Measurements from ENCODE around the gene TGFB3. TPM values are rescaled to one million over a fixed set of nuclear protein-coding genes. Genes with fewer than 3 reads are reported as not detected.
"Not testable (repeated sequence)": the region's sequence is repeated elsewhere in the genome, so short reads cannot be mapped to it uniquely, and the experiment has no call there.

Gene TGFB3
- total RNA-seq, 1 experiment from 2014 or later, result 3.2 TPM

GRCh38 chr14:75960231-75960630 is 21.6 kb downstream of the TGFB3 start:
- no peak for DNase-seq (ENCODE audit: low read depth)

DNA sequence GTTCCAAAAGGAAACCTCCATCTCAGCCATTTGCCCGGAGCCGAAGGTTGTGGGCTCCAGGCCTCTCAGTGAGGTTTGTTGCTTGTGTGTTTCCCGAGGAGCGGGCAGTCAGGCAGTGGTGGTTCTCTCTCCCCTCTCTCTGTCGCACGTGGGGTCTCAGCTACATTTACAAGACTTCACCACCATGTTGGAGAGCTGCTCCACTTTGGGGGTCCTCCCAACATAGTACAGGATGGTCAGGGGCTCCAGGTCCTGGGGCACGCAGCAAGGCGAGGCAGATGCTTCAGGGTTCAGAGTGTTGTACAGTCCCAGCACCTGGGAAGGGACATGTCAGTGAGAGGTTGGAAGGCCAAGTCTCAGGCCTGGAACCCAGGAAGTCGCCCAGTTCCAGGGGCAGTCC is 22.8 kb downstream of the TGFB3 start:
- DNase-seq (ENCODE audit: low read depth), result no peak

DNA sequence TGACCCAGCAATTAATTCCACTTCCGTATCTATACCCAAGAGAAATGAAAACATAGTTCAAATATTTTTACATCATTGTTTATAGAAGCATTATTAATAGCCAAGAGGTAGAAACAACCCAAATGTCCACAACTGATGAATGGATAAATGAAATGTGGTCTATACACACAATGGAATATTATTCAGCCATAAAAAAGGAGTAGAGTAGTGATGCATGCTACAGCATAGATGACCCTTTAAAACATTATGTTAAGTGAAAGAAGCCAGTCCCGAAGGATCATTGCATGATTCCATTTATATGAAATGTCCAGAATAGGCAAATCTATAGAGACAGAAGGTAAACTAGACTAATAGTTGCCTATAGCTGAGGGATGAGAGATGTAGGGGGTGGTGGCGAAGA is 29.3 kb downstream of the TGFB3 start:
- DNase-seq (ENCODE audit: low read depth), result no peak

- DNase-seq (ENCODE audit: low read depth), result no peak
Measured at GRCh38 chr14:75946785-75947184, 35.0 kb downstream of the TGFB3 start.

- peak; percentile 27 for DNase-seq (ENCODE audit: low read depth)
Measured at GRCh38 chr14:75944607-75945241, 37.1 kb downstream of the TGFB3 start.

DNA sequence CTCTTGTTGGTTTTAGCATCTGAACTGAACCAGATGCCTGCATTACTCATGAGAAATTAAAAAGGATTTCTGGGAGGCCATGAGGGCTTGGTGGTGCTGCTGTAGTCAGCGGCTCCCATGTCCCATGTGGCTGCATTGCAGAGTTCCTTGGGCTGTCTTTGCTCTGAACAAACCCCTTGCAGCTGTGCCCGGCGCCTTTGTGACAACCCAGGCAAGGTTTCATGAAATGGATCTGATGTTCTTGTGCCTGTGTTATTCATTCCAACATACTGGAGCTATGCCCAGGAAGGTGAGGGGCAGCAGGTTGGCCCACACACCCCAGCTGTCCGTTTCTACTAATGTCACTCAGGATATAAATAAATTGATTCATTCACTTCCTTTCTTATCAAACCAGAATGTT is 40.8 kb downstream of the TGFB3 start:
- DNase-seq (ENCODE audit: low read depth), result peak; percentile 91

DNA sequence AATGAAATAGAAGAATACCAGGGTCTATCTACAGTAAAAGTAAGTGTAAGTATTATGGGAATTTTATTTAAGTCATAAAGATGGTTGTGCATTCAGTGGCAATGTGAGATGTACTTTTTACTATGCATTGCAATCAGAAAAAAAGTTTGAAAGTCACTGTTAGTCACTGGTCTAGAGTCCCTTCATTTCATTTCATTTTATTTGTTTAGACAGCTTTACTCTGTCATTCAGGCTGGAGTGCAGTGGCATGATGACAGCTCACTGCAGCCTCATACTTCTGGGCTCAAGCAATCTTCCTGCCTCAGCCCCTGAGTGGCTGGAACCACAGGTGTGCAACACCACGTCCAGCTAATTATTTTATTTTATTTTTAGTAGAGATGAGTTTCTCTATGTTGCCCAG is 42.6 kb downstream of the TGFB3 start:
- no peak for DNase-seq (ENCODE audit: low read depth)

DNA sequence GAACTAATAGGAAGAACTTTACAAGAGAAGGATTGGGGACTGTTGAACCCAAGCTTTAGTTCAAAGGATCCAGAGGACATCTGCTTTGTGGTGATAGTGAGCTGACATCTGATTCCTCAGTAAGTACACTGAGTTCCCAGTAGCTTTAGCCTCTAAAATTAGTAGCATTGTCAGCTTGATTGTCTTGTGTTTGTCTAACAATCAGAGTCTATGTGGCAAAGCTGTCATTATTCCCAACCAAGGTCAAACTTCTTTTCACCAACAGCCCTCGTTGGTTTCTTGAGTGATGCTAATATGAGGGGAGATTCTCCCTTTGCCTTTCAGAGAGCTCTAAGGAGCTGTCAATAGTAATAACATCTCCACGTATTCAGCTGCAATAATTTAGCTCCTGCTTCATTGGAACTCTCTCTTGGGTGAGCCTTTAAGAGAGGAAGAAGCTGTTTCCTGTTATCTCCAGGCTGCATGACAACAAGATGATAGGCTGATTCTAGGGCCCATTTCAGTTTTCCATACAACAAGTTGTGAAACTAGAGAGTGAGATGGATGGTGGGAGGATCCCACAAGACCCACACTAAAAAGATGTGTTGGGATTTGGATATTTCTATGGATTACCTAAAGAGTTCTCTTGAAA is 46.7 kb downstream of the TGFB3 start:
- peak; percentile 38 for DNase-seq (ENCODE audit: low read depth)

- no peak for DNase-seq (ENCODE audit: low read depth)
Measured at GRCh38 chr14:75933712-75934296, 48.0 kb downstream of the TGFB3 start.

- DNase-seq (ENCODE audit: low read depth), result peak; percentile 51
Measured at GRCh38 chr14:75928690-75929181, 53.1 kb downstream of the TGFB3 start.

GRCh38 chr14:75927564-75928087 is 54.2 kb downstream of the TGFB3 start:
- no peak for DNase-seq (ENCODE audit: low read depth)

- no peak for DNase-seq (ENCODE audit: low read depth)
Measured at GRCh38 chr14:75926431-75927115, 55.2 kb downstream of the TGFB3 start.

DNA sequence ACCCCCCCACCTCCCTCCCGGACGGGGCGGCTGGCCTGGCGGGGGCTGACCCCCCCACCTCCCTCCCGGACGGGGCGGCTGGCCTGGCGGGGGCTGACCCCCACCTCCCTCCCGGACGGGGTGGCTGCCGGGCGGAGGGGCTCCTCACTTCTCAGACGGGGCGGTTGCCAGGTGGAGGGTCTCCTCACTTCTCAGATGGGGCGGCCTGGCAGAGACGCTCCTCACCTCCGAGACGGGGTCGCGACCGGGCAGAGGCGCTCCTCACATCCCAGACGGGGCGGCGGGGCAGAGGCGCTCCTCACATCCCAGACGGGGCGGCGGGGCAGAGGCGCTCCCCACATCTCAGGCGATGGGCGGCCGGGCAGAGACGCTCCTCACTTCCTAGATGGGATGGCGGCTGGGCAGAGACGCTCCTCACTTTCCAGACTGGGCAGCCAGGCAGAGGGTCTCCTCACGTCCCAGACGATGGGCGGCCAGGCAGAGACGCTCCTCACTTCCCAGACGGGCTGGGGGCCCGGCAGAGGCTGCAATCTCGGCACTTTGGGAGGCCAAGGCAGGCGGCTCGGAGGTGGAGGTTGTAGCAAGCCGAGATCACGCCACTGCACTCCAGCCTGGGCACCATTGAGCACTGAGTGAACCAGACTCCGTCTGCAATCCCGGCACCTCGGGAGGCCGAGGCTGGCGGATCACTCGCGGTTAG is 56.5 kb downstream of the TGFB3 start:
- not testable (repeated sequence) for DNase-seq (ENCODE audit: low read depth)

- not testable (repeated sequence) for DNase-seq (ENCODE audit: low read depth)
Measured at GRCh38 chr14:75920421-75920820, 61.4 kb downstream of the TGFB3 start.

DNA sequence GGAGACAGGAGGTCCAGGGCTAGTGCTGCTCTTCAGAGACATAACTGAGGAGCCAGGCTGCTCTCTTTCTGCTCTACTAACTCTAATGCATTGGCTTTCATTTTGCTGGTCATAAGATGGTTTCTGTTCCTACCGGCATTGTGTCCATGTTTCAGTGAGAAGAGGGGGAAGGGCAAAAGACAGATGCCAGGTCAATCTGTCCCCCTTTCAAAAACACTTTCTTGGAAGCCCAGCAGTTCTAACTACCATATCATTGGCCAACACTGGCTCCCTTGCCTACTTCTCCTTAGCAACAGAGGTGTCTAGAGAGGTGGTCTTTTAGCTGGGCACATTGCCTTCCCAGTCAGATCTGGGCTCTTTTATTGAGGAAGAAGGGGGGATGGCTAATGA is 63.9 kb downstream of the TGFB3 start:
- DNase-seq (ENCODE audit: low read depth), result no peak

DNA sequence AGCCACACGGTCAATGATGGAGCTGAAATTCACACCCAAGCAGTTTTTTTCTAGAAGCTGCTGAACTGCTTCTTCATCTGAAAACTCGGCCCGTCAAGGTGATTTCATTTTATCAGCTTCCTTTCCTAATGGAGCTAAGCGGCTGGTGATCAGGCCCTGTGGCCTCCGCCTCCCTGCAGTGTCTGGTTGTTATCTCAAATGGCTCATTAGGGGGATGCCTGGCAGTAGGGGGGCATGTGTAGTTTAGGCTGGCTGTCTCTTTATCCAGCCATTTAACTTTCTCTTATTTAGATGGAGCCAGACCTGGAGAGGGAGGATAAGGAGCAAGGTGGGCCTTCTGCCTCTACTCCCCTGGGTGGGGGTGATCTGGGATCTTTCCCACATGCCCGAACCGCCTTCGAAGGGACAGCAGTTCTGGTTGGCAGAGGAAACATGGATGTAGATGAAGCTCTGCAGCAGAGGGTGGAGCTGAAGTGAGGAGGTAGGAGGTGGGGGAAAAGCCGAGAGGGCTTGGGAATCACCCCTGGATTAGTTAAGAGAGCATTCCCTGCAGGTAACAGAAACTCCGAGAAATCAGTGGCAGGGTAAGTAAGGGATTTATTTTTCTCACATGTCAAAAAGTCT is 64.4 kb downstream of the TGFB3 start:
- DNase-seq (ENCODE audit: low read depth), result no peak

GRCh38 chr14:75915045-75915444 is 66.8 kb downstream of the TGFB3 start:
- no peak for DNase-seq (ENCODE audit: low read depth)

GRCh38 chr14:75913183-75913582 is 68.6 kb downstream of the TGFB3 start:
- DNase-seq (ENCODE audit: low read depth), result no peak

- DNase-seq (ENCODE audit: low read depth), result no peak
Measured at GRCh38 chr14:75911883-75912282, 69.9 kb downstream of the TGFB3 start.

DNA sequence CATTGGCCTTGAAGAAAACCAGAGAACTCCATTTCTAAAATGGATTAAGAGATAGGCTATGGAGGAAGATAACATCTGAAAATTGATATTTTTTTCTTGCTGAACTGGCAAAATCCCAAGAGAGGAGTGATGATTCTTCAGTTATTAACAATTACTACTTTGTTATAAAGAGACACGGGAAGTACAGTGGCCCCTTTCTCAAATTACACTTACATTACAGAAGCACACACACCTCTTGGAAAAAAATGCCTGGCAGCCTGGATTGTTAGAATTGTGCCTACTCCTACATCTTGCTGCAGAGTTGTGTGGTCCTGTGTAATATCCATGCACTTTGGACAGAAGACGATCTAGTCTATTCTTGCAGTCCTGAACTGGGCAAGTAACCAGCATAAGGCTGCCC is 71.7 kb downstream of the TGFB3 start:
- no peak for DNase-seq (ENCODE audit: low read depth)

DNA sequence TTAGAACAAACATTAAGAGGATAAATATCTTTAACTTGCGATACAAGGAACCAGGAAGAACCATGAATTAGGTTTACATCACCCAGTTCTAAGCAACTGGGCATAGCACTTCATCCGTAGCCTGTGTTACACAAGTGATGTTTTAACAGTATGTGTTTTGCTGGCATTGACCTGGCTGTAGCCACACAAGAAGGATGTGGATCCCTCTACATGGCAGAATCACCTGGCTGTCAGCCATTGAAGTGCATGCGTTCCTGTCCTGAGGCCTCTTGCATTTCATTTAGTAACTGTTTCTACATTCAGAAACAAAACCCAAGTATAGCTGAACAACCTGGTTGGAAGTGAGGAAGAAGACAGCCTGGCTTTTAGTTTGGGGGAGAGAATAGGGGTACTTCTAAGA is 72.2 kb downstream of the TGFB3 start:
- no peak for DNase-seq (ENCODE audit: low read depth)

Measured in LHCN-M2 (cell line).